ENCODE data around the gene SMAGP. TPM values are rescaled to one million over a fixed set of nuclear protein-coding genes. Genes with fewer than 3 reads are reported as not detected.

SMAGP gene
- total RNA-seq, 1 donor from 2014 or later: 31.3 TPM

- ATAC-seq (no peak), DNase-seq (no peak)
- intact Hi-C loops (cut with DNase I): no loop called here
- Histone ChIP-seq H3K4me3 (no peak overlapping the region), H3K27me3 (ENCODE audit: low read depth) (no peaks in the 10 kb centered on the region), H3K4me1 (no peaks in the 10 kb centered on the region), H3K9me3 (no peaks in the 10 kb centered on the region), H3K36me3 (peaks cover 14% of the 10 kb centered on the region), H3K27ac (no peak overlapping the region)
- no peak for TF ChIP-seq CTCF (IDR thresholded peaks at IDR 0.05)
Measured at GRCh38 chr12:51195841-51196240, 74.4 kb downstream of the SMAGP start.

Other genes starting within 250 kb of the SMAGP start
- 102 TPM for gene SLC11A2, start 244.0 kb downstream of the SMAGP start, total RNA-seq
- 69.6 TPM for gene LETMD1, start 222.1 kb downstream of the SMAGP start, total RNA-seq
- gene CSRNP2, start 186.8 kb downstream of the SMAGP start, total RNA-seq: 21.2 TPM
- gene TFCP2, start 97.3 kb downstream of the SMAGP start, total RNA-seq: 30.2 TPM
- gene POU6F1, start 52.4 kb downstream of the SMAGP start, total RNA-seq: 13.5 TPM
- gene DAZAP2, start 31.6 kb downstream of the SMAGP start, total RNA-seq: 259 TPM
- gene BIN2, start 53.8 kb upstream of the SMAGP start, total RNA-seq: 45.4 TPM
- not detected for gene CELA1, start 76.3 kb upstream of the SMAGP start, total RNA-seq
- 24.0 TPM for gene GALNT6, start 121.0 kb upstream of the SMAGP start, total RNA-seq
- 8.3 TPM for gene SLC4A8, start 154.4 kb upstream of the SMAGP start, total RNA-seq